Femur (tissue), 1 donor: ENCODE data around the gene CCDC60.
A peak's percentile ranks its signal among the peaks of the same experiment; 100 is the strongest.

Experiments used
- DNase-seq: peaks from one replicate; pipeline ENCODE4 v3.0.0-alpha.2; 2017

CCDC60 gene

DNA sequence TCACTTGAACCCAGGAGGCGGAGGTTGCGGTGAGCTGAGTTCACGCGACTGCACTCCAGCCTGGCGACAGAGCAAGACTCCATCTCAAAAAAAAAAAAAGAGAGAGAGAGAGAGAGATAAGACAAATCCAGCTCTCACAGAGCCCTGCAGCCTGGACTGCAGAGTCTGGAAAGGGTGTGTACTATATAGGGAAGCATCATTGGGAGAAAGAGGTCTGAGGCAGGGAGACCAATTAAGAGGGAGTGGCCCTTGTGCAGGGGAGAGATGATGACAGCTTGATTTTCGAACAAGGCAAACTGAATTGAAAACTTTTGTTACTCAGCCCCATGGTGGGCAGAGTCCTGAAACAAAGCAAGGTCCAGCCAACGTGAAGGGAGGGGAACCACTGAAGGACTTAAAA lies 116.2 kb downstream of the CCDC60 start:
- no peak for DNase-seq

- no peak for DNase-seq
These were observed 122.3 kb downstream of the CCDC60 start for GRCh38 chr12:119456824-119457223.

- DNase-seq, result no peak
These were observed 122.7 kb downstream of the CCDC60 start for GRCh38 chr12:119457271-119457670.

- DNase-seq, result no peak
These were observed 125.0 kb downstream of the CCDC60 start for GRCh38 chr12:119459481-119459880.

GRCh38 chr12:119460876-119461275 lies 126.3 kb downstream of the CCDC60 start:
- no peak for DNase-seq

DNA sequence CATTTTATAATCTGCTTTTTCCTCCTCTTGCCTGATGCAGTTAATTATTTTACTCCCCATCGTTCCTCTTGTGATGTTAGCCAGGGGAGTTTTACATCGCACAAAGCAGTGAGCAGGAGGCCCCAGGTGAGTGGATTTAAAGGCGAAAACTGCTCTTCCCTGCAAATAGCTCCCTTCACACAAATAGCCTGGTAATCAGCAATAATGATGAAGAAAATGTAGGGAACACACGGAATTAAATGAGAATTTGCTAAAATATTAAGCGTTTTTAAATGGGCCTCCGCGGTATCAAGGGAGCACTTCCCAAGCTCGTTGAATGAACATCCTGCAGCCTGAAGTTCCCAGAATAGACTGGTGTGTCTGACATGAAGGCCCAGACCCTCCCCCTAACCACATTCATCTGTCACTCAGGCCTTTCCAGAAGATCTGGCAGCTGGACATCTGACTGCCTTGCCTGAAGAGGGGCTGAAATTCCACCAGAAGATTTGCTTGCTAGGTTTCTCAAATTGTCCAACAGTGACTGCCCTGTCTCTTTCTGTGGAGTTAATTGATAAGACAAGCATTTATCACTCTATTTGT lies 127.2 kb downstream of the CCDC60 start:
- no peak for DNase-seq

DNA sequence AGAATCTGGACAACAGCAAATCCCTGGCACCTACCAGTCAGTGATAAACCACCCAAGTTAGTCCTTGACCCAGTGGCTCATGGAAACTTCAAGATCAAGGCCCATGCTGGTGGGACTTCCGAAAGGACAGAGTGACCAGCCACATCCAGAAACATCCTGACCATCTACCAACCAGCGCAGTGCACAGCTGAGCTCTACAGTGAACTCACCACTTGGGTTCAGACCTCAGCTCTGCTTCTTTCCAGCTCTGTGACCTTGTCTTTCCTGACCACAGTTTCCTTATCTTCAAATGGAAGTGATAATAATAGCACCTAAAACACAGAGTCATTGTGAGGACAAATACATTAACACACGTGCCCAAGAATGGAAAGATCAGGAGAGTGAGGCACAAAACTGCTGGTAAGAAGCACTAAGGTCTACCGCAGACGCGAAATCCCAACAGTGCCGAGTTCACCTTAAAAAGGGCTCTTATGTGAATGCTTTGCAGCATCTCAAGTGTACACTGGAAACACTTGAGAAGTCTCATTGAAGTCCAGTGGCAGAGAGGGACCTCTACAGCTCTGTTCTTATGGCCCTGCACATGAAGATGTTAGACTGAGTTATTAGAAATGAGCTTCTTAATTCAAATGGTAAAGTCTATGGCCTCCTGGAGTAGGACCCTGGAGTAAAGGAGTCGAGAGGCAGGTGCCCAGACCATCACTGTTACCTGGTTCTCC lies 128.8 kb downstream of the CCDC60 start:
- no peak for DNase-seq

GRCh38 chr12:119468296-119468695 lies 133.8 kb downstream of the CCDC60 start:
- no peak for DNase-seq

GRCh38 chr12:119475650-119476049 lies 141.1 kb downstream of the CCDC60 start:
- no peak for DNase-seq

GRCh38 chr12:119476951-119477350 lies 142.4 kb downstream of the CCDC60 start:
- no peak for DNase-seq

DNA sequence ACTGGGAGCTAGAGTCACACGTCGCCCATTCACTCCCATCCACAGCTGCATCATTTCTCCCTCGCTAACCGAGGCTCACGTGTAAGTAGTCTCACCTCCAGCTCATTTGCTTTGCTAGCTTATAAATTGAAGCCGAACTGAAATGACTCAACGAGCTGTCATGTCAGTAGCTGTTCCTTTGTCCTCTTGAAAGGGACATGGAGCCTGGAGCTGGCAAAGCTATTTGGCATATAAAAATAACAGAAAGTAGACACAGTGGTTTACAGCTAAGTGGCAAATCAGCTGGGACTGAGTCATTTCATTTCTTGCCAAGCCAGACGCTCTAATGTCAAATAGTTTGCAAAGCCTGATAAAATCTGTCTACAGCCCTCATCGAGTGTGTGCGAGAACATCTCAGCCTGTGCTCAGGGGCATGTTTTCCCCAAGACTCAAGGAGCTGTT lies 144.6 kb downstream of the CCDC60 start:
- no peak for DNase-seq

- no peak for DNase-seq
These were observed 146.0 kb downstream of the CCDC60 start for GRCh38 chr12:119480551-119480950.

GRCh38 chr12:119486599-119487154 lies 152.1 kb downstream of the CCDC60 start:
- DNase-seq, result no peak

DNA sequence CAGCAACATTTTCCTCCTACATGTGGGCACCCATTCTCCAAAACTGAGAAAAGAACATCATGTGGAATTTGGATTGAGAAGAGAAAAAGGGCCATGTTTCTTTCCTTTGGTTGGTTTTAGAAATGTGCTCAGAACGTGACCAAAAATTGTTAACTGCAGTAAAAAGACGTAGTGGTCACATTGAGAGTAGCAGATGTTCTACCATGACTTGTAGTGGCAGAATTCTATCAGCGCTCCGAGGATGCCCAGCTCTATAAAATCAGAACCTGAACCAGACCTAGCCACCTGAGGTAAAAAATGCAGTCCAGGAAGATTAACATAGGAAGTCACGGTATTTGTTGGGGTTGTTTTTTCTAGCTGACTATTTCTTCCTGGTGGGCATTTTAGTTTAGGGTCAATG lies 157.3 kb downstream of the CCDC60 start:
- DNase-seq, result no peak

DNA sequence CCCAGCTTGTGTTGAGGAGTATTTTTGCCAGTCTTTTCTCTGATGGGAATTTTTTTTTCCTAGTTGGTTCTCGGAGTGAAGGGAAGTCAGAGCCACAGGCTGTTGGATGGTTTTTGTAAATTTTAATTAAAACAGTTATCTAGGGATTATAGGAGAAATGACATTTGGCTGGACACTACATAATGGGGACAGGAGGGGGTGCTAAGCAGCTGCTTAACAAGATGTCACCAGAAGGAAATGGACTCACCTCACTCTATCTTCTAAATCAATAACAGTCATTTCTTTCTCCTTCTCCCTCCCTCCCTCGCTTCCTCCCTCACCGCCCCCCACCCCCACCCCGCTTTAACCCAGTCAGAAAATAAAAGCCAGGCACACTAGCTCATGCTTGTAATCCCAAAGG lies 165.7 kb downstream of the CCDC60 start:
- no peak for DNase-seq

DNA sequence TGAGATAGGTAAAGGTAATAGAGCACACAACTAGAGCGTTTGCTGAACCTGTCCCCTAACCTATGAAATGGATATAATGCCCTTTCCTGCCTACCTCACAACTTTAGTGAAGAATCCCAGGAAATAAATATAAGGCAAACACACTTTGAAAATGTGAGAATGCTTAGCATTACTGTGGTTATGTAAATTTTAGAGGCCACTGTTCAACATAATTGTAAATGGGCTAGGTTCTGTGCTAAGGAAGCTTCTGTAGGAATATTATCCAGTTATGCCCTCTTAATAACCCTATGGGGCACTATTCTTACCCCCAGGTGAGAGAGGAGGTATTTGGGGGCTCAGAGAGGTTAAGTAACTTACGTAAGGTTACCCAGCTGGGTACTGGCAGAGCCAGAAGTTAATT lies 166.5 kb downstream of the CCDC60 start:
- DNase-seq, result no peak

DNA sequence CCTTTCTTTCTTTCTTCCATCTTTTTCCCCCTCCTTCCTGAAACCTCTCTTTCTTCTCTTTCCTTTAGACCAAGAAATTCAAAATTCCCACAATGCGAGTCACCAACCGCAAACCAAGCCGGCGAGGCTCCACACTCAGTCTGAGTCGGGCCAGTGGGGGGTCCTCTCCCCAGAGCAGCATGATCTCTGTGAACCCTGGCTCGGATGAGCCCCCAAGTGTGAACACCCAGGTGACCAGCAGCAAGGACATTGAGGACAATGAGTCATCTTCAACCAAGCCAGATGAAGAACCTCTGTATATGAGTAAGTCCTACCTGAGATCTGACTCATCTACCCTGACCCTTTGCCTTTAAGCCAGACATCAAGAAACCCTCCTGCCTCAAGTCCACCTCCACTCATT lies 170.5 kb downstream of the CCDC60 start:
- DNase-seq, result no peak

GRCh38 chr12:119512772-119513497 lies 178.4 kb downstream of the CCDC60 start:
- DNase-seq, result peak; percentile 22

GRCh38 chr12:119528241-119528640 lies 193.7 kb downstream of the CCDC60 start:
- DNase-seq, result no peak

DNA sequence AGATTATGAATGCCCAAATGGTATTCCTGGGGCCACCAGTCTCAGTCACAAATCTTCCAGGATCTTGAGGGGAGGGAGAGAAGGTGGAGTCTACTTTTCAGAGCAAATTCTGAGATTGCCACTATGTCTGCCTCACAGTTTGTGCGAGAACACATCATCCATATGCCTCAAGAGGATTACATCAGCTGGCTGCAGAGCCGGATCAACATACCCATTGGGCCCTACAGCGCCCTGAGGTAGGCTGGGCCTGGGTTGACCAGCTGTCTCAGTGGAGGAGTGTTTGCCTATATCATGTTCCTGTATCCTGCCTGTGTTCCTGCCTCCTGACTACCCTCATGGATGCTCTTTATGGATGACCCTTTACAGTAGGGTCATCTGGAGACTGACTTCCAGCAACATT lies 205.9 kb downstream of the CCDC60 start:
- no peak for DNase-seq

DNA sequence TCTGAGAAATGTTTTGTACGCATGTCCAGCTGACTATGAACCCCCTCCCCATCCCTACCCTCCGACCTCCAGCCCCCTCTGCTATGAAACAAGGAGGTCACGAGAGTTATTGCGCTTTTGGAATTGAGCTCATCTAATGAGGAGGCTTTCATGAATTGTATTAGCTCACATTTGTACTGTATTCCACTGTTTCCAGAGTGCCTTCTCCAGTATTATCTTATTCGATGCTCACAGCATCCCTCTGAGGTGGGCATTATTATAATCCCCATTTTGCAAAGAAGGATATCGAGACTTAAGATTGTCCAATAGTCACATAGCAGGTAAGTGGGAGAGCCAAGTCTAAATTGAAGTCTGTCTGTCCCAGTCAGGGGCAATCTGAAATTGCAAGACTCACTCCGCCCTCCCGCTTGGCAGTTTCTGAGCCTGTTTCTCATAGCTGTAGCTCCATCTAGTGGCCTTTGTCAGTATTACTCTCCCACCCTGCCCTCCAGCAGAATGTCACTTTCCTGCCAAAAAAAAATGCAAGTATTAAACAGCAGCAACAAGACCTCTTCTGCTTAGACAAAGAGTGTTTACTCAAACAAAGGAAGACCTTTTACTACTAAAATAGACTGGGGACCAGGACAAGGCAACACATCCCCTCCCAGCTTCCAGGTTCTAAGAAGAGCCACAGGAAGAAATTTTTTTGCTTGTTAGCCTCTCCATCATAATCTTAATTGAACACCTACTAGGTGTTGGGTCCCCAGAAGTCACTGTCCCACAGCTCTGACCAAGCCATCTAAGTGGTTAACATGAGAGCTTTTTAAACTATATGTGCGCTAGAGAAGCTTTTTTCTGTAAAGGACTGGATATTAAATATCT lies 210.5 kb downstream of the CCDC60 start:
- DNase-seq, result peak; percentile 70

DNA sequence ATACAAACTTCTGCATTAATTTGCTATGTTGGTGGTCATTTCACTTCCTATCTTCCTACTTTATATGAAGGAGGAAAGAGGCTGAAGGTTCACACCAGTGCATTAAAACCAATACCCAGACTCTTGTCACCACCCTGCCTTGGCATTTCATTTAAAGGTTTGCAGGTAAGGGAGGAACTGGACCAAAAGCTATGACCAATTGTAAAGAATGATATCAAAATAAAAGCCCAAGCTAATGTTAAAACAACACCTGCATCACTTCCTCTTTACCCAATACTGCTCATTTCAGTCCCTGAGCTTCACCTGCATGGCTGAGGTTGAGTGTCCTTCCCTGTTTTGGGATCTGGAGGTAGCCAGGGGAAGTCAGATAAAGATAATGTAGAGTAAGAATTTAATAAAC lies 211.8 kb downstream of the CCDC60 start:
- DNase-seq, result no peak

DNA sequence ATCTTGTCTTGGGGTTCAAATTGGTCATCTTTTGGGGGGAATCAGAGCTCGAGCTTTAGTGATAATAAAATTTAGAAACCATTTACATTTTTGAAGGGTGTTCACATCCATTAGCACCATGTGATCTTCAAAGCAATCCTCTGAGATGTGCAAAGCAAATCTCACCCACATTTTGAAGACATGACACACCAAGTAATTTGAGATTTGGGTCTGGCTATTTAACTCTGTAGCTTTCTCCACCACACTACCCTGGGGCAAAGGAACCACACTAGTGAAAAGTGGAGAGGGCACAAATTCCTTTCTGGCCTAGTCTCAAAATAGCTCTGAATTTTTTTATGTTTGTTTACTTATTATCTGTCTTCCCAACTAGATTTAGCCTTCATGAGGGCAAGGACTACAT lies 212.5 kb downstream of the CCDC60 start:
- DNase-seq, result no peak
